OCI-LY1 (cell line): ENCODE data around the gene FN1.

Source experiments
- H2AFZ ChIP-seq: fragments of 200-600 bp; sonication (generic), shearing (Covaris generic); 2 replicates; pipeline ENCODE4 v1.6.0; 2014; ENCODE audit warnings: antibody characterized with exemption, mild to moderate bottlenecking, low read length
- H3F3A ChIP-seq: fragments of 200-600 bp; sonication (generic), shearing (Covaris generic); 2 replicates; pipeline ENCODE4 v1.6.0; 2014; ENCODE audit warnings: mild to moderate bottlenecking, antibody characterized with exemption, low read length, moderate library complexity; ENCODE audit not compliant: insufficient read depth
- H3K27ac ChIP-seq: fragments of 200-600 bp; sonication (generic); 2 replicates; pipeline ENCODE4 v1.5.1; 2014; ENCODE audit warnings: low read length, mixed run types, mild to moderate bottlenecking, low read depth; ENCODE audit not compliant: poor library complexity, severe bottlenecking
- H3K27me3 ChIP-seq: fragments of 200-600 bp; sonication (generic); 2 replicates; pipeline ENCODE4 v1.6.0; 2014; ENCODE audit warnings: antibody characterized with exemption, mild to moderate bottlenecking, low read length, moderate library complexity; ENCODE audit not compliant: insufficient read depth
- H3K36me3 ChIP-seq: fragments of 200-600 bp; sonication (generic); 2 replicates; pipeline ENCODE4 v1.6.1; 2014; ENCODE audit warnings: mild to moderate bottlenecking, antibody characterized with exemption, low read length, moderate library complexity, mixed read lengths; ENCODE audit not compliant: insufficient read depth
- H3K4me1 ChIP-seq: fragments of 200-600 bp; sonication (generic); 2 replicates; pipeline ENCODE4 v1.5.1; 2014; ENCODE audit warnings: mild to moderate bottlenecking, low read length, moderate library complexity; ENCODE audit not compliant: insufficient read depth, severe bottlenecking
- H3K4me2 ChIP-seq: fragments of 200-600 bp; sonication (generic), shearing (Covaris generic); 2 replicates; pipeline ENCODE4 v1.6.1; 2014; ENCODE audit warnings: low read length
- H3K4me3 ChIP-seq: fragments of 200-600 bp; sonication (generic); 2 replicates; pipeline ENCODE4 v1.5.1; 2014; ENCODE audit warnings: low read length, low read depth, mild to moderate bottlenecking, mixed read lengths; ENCODE audit not compliant: poor library complexity, severe bottlenecking
- H3K79me2 ChIP-seq: fragments of 200-600 bp; shearing (Covaris generic); 2 replicates; pipeline ENCODE4 v1.6.1; 2016; ENCODE audit warnings: mixed run types, low read length, mixed read lengths; ENCODE audit not compliant: insufficient read depth
- H3K9ac ChIP-seq: fragments of 200-600 bp; sonication (generic), shearing (Covaris generic); 2 replicates; pipeline ENCODE4 v1.6.1; 2014; ENCODE audit warnings: mild to moderate bottlenecking, low read length, mixed read lengths
- H3K9me2 ChIP-seq: fragments of 200-600 bp; sonication (generic), shearing (Covaris generic); 2 replicates; pipeline ENCODE4 v1.6.1; 2014; ENCODE audit warnings: low read depth, mild to moderate bottlenecking, low read length, mixed read lengths
- H3K9me3 ChIP-seq: fragments of 200-600 bp; shearing (Covaris generic); 2 replicates; pipeline ENCODE4 v1.6.1; 2014; ENCODE audit warnings: low read length, mixed read lengths
- H4K20me1 ChIP-seq: fragments of 200-600 bp; sonication (generic), shearing (Covaris generic); 2 replicates; pipeline ENCODE4 v1.6.0; 2016; ENCODE audit warnings: mild to moderate bottlenecking, low read length; ENCODE audit not compliant: insufficient read depth
- EZH2 ChIP-seq: fragments of 200-600 bp; sonication (generic), shearing (Covaris generic); IDR thresholded peaks from 2 replicates; pipeline ENCODE4 v1.8.0; 2017; ENCODE audit warnings: borderline replicate concordance, mixed run types, mild to moderate bottlenecking, antibody characterized with exemption, low read length, moderate library complexity, mixed read lengths
- TF ChIP-seq, protein P1 (sequence below): fragments of 200-600 bp; sonication (generic), shearing (Covaris generic); IDR thresholded peaks from 2 replicates; pipeline ENCODE4 v1.5.1; 2017; ENCODE audit warnings: mild to moderate bottlenecking, antibody characterized with exemption, low read length, moderate library complexity, mixed read lengths

The FN1 gene

GRCh38 chr2:215483431-215483830, 47.6 kb upstream of the FN1 start:
- Histone ChIP-seq H2AFZ (no peak overlapping the region), H3K4me3 (no peak overlapping the region), H3F3A (no peaks in the 10 kb centered on the region), H3K4me2 (no peak overlapping the region), H3K9me2 (no peaks in the 10 kb centered on the region), H3K27me3 (no peaks in the 10 kb centered on the region), H3K27ac (no peak overlapping the region), H3K9me3 (no peaks in the 10 kb centered on the region), H4K20me1 (no peaks in the 10 kb centered on the region), H3K36me3 (no peaks in the 10 kb centered on the region), H3K79me2 (no peaks in the 10 kb centered on the region), H3K4me1 (no peaks in the 10 kb centered on the region), H3K9ac (no peak overlapping the region)
- TF ChIP-seq EZH2, result no peak
- TF ChIP-seq, protein P1, sequence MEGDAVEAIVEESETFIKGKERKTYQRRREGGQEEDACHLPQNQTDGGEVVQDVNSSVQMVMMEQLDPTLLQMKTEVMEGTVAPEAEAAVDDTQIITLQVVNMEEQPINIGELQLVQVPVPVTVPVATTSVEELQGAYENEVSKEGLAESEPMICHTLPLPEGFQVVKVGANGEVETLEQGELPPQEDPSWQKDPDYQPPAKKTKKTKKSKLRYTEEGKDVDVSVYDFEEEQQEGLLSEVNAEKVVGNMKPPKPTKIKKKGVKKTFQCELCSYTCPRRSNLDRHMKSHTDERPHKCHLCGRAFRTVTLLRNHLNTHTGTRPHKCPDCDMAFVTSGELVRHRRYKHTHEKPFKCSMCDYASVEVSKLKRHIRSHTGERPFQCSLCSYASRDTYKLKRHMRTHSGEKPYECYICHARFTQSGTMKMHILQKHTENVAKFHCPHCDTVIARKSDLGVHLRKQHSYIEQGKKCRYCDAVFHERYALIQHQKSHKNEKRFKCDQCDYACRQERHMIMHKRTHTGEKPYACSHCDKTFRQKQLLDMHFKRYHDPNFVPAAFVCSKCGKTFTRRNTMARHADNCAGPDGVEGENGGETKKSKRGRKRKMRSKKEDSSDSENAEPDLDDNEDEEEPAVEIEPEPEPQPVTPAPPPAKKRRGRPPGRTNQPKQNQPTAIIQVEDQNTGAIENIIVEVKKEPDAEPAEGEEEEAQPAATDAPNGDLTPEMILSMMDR, result no peak

DNA sequence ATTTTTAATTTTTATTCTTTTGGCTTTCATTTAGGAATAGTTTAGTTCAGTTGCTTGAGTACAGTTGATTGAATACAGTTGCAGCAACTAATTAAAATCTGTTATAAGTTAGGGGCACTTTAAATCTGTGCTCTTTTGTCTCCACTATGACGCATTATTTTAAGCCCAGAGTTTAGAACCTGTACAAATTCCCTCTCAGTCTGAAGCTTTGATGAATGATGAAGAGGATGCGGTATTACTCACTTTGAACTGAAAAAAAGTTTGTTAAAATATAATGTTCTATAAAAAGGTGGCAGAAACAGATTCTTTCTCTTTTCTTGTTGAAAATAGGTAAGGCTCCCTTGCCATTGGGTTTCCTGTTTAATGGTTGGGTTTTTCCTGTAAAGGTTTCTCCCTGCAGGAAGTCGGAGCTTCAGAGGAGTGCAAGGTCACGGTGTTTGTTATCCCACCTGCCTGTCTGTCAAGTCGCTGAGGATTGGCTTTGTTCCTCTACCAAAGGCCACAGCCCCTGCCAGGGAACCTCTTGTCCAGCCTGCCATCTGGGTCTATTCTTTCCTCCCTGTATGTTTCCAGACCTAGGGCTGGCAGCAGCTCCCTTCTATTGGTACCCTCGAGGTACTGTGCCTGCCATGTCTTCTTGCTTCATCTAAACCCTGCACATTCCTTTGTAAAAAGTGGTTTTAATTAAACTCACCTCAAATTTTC, 43.8 kb upstream of the FN1 start:
- Histone ChIP-seq H3K9ac (no peak overlapping the region), H3K27ac (no peak overlapping the region), H3K36me3 (no peaks in the 10 kb centered on the region), H3K4me2 (no peak overlapping the region), H3K27me3 (no peaks in the 10 kb centered on the region), H3K4me3 (no peak overlapping the region), H2AFZ (no peak overlapping the region), H3F3A (no peaks in the 10 kb centered on the region), H3K79me2 (no peaks in the 10 kb centered on the region), H3K9me2 (no peaks in the 10 kb centered on the region), H4K20me1 (no peaks in the 10 kb centered on the region), H3K9me3 (no peaks in the 10 kb centered on the region), H3K4me1 (no peaks in the 10 kb centered on the region)
- TF ChIP-seq, protein P1, result no peak
- no peak for TF ChIP-seq EZH2

DNA sequence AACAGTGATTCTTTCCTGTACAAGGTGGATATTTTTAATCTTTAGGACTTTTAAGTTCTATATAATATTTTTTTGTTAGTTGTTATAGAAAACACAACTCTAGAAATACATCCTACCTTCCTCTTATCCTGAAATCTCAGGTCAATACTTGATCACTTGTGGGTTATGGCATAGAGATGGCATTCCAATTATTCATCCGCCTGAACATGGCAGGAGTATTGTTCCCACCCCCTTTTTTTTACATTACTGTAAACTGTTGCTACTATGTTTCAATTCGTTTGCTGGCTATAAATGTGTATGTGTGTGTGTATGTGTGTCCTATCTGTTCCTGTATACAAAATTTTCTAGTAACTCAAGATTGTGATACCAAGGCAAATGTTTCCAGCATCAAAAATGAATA, 43.3 kb upstream of the FN1 start:
- Histone ChIP-seq H4K20me1 (no peaks in the 10 kb centered on the region), H2AFZ (no peak overlapping the region), H3K9me3 (no peaks in the 10 kb centered on the region), H3K27me3 (no peaks in the 10 kb centered on the region), H3K27ac (no peak overlapping the region), H3K4me1 (no peaks in the 10 kb centered on the region), H3K79me2 (no peaks in the 10 kb centered on the region), H3K4me3 (no peak overlapping the region), H3F3A (no peaks in the 10 kb centered on the region), H3K9ac (no peak overlapping the region), H3K4me2 (no peak overlapping the region), H3K36me3 (no peaks in the 10 kb centered on the region), H3K9me2 (no peaks in the 10 kb centered on the region)
- TF ChIP-seq, protein P1, result no peak
- no peak for TF ChIP-seq EZH2
